IMR-90 (cell line): Measurements from ENCODE around the gene STAT4. TPM values are rescaled to one million over a fixed set of nuclear protein-coding genes. Genes with fewer than 3 reads are reported as not detected.

Experiments used
- ATAC-seq: fragments of 200-7000 bp; cut with Tn5 transposase; 2 replicates; pipeline ENCODE4 v1.9.1; 2020; ENCODE audit warnings: low read depth, mild to moderate bottlenecking, moderate library complexity
- BruUV-seq: library from RNA; stranded (reverse); fragments of 400-500 nt; replicated peaks from 2 replicates; lab custom pipeline; 2021; lab: Mats Ljungman, UMichigan
- CTCF ChIA-PET: fragments of 300-600 bp; formaldehyde crosslinking; extraction: SDS; loops from one replicate; lab custom pipeline; 2021; ENCODE audit warnings: antibody characterized with exemption; lab: Yijun Ruan, JAX
- POLR2A ChIA-PET: fragments of 300-600 bp; sonication (Branson Sonifier 250); formaldehyde crosslinking; loops from one replicate; lab custom pipeline; 2022; ENCODE audit warnings: antibody characterized with exemption; ENCODE audit not compliant: unreplicated experiment; lab: Charles Lee
- DNase-seq: peaks from one replicate; pipeline ENCODE4 v3.0.0; 2013
- H2AFZ ChIP-seq: replicated peaks from 2 replicates; pipeline ENCODE3; 2013; ENCODE audit warnings: low read length, mild to moderate bottlenecking; ENCODE audit not compliant: poor library complexity
- H2AK5ac ChIP-seq: 2 replicates; pipeline ENCODE4 v1.6.1; 2013; ENCODE audit warnings: low read depth, low read length, inconsistent platforms
- H2AK9ac ChIP-seq: replicated peaks from 2 replicates; pipeline ENCODE3; 2013; ENCODE audit warnings: mild to moderate bottlenecking, low read depth, low read length, moderate library complexity; ENCODE audit not compliant: poor library complexity
- H2BK120ac ChIP-seq: 2 replicates; pipeline ENCODE4 v1.6.1; 2013; ENCODE audit warnings: low read depth, low read length, inconsistent platforms
- H2BK15ac ChIP-seq: 3 replicates; pipeline ENCODE4 v1.6.1; 2013; ENCODE audit warnings: low read depth, low read length, inconsistent platforms
- H2BK20ac ChIP-seq: 2 replicates; pipeline ENCODE4 v1.6.1; 2013; ENCODE audit warnings: low read depth, mild to moderate bottlenecking, inconsistent platforms, low read length, moderate library complexity
- H2BK5ac ChIP-seq: 2 replicates; pipeline ENCODE4 v1.6.1; 2013; ENCODE audit warnings: mild to moderate bottlenecking, low read depth, low read length, inconsistent platforms; ENCODE audit not compliant: poor library complexity, severe bottlenecking
- H3K14ac ChIP-seq: replicated peaks from 2 replicates; pipeline ENCODE4 v1.6.1; 2013; ENCODE audit warnings: low read depth, low read length, inconsistent platforms
- H3K18ac ChIP-seq: 2 replicates; pipeline ENCODE4 v1.6.1; 2013; ENCODE audit warnings: low read depth, low read length, control low read depth
- H3K23ac ChIP-seq: 2 replicates; pipeline ENCODE4 v1.6.1; 2013; ENCODE audit warnings: low read depth, low read length, inconsistent platforms
- H3K27ac ChIP-seq: 2 replicates; pipeline ENCODE4 v1.5.1; 2013; ENCODE audit warnings: mild to moderate bottlenecking, control low read depth, low read length; ENCODE audit not compliant: insufficient read depth
- H3K27me3 ChIP-seq: 2 replicates; pipeline ENCODE4 v1.6.1; 2013; ENCODE audit warnings: low read length; ENCODE audit not compliant: control insufficient read depth, insufficient read depth
- H3K36me3 ChIP-seq: 2 replicates; pipeline ENCODE4 v1.6.1; 2013; ENCODE audit warnings: low read length, mixed read lengths; ENCODE audit not compliant: control insufficient read depth, insufficient read depth
- H3K4ac ChIP-seq: 2 replicates; pipeline ENCODE4 v1.6.1; 2013; ENCODE audit warnings: low read depth, low read length, inconsistent platforms
- H3K4me1 ChIP-seq: 2 replicates; pipeline ENCODE4 v1.6.1; 2013; ENCODE audit warnings: low read length, mixed read lengths; ENCODE audit not compliant: control insufficient read depth, insufficient read depth
- H3K4me2 ChIP-seq: 2 replicates; pipeline ENCODE4 v1.6.1; 2013; ENCODE audit warnings: low read depth, mild to moderate bottlenecking, control low read depth, low read length, moderate library complexity
- H3K4me3 ChIP-seq: 2 replicates; pipeline ENCODE4 v1.5.1; 2013; ENCODE audit warnings: low read depth, mild to moderate bottlenecking, control low read depth, low read length, moderate library complexity; ENCODE audit not compliant: insufficient read depth
- H3K56ac ChIP-seq: 2 replicates; pipeline ENCODE4 v1.6.1; 2013; ENCODE audit warnings: low read length, inconsistent platforms; ENCODE audit not compliant: insufficient read depth; ENCODE audit errors: extremely low read depth
- H3K79me1 ChIP-seq, 2 experiments: 2 replicates each; pipeline ENCODE4 v1.6.1; 2013; ENCODE audit warnings: low read length in 2 of 2, inconsistent platforms in 1 of 2, low read depth in 1 of 2
- H3K9ac ChIP-seq: 2 replicates; pipeline ENCODE4 v1.6.1; 2013; ENCODE audit warnings: low read depth, low read length, control low read depth
- H3K9me1 ChIP-seq: 2 replicates; pipeline ENCODE4 v1.6.1; 2013; ENCODE audit warnings: low read length, inconsistent platforms; ENCODE audit not compliant: insufficient read depth
- H3K9me3 ChIP-seq: 2 replicates; pipeline ENCODE4 v1.6.1; 2013; ENCODE audit warnings: low read length; ENCODE audit not compliant: control insufficient read depth, insufficient read depth
- H4K20me1 ChIP-seq: 2 replicates; pipeline ENCODE4 v1.6.1; 2013; ENCODE audit warnings: low read length, inconsistent platforms; ENCODE audit not compliant: insufficient read depth
- H4K5ac ChIP-seq: 2 replicates; pipeline ENCODE4 v1.6.1; 2013; ENCODE audit warnings: mild to moderate bottlenecking, low read depth, low read length, control low read depth
- H4K8ac ChIP-seq, 2 experiments: 2 replicates each; pipeline ENCODE4 v1.6.1; 2013; ENCODE audit warnings: low read depth in 2 of 2, low read length in 2 of 2, control low read depth in 1 of 2, inconsistent platforms in 1 of 2
- H4K91ac ChIP-seq: 2 replicates; pipeline ENCODE4 v1.6.1; 2013; ENCODE audit warnings: low read depth, low read length, inconsistent platforms; ENCODE audit not compliant: insufficient read depth
- CEBPB ChIP-seq: IDR thresholded peaks from 2 replicates; pipeline ENCODE4 v1.6.1; 2012; ENCODE audit warnings: low read depth, low read length, improper control_type of control experiment
- CHD1 ChIP-seq: IDR thresholded peaks from 2 replicates; pipeline ENCODE4 v1.6.1; 2012; ENCODE audit warnings: low read depth, low read length, improper control_type of control experiment
- FOS ChIP-seq: fragments of 150-350 bp; IDR thresholded peaks from 2 replicates; pipeline ENCODE4 v1.6.1; 2016; ENCODE audit warnings: low read depth, low read length
- MAFK ChIP-seq: IDR thresholded peaks from 2 replicates; pipeline ENCODE4 v1.6.1; 2012; ENCODE audit warnings: low read depth, low read length, improper control_type of control experiment
- WGBS, 2 experiments: methylation state at CpG; one replicate each; pipeline versions ENCODE4 v1.1.5 to v1.1.7; 2013; ENCODE audit warnings: missing lambda C conversion rate in 2 of 2; ENCODE audit not compliant: insufficient read length in 1 of 2; ENCODE audit errors: extremely low coverage in 2 of 2; 5-methylcytosine and 5-hydroxymethylcytosine counted together
- dilution Hi-C: fragments of 300-500 bp; cut with HindIII; formaldehyde crosslinking; loops from one replicate; pipeline ENCODE4 v1.14.3; 2018; ENCODE audit warnings: low sequenced_read_pairs; ENCODE audit not compliant: unreplicated experiment
- in situ Hi-C: fragments of 300-500 bp; cut with MboI; formaldehyde crosslinking; loops from 3 replicates; pipeline ENCODE4 v1.14.3; 2019; ENCODE audit warnings: low sequenced_read_pairs, inconsistent platforms, mixed read lengths
- intact Hi-C: fragments of 100-400 bp; cut with micrococcal nuclease; formaldehyde crosslinking; loops from 2 replicates; pipeline ENCODE4 v1.10.0; 2022
- polyA plus RNA-seq, 3 experiments: library from polyadenylated mRNA; depleted of rRNA; stranded (reverse); fragments of >200 nt; gene quantifications; 2 replicates each; pipeline ENCODE4 v1.2.3, GENCODE V29; 2012; ENCODE audit warnings: low replicate concordance in 1 of 3
- total RNA-seq: library from RNA; depleted of rRNA; stranded (reverse); fragments of >200 nt; gene quantifications from 2 replicates; pipeline ENCODE4 v1.2.3, GENCODE V29; 2012
- TF ChIP-seq, protein P1 (sequence below): conservative IDR thresholded peaks from 2 replicates; pipeline ENCODE4 v1.5.1; 2012; ENCODE audit warnings: mild to moderate bottlenecking, low read depth, low read length, improper control_type of control experiment

Gene STAT4
- total and polyA plus RNA-seq, 2 of the 4 experiments (the other 2 are of a cell fraction): 0.36 to 0.48 TPM

DNA sequence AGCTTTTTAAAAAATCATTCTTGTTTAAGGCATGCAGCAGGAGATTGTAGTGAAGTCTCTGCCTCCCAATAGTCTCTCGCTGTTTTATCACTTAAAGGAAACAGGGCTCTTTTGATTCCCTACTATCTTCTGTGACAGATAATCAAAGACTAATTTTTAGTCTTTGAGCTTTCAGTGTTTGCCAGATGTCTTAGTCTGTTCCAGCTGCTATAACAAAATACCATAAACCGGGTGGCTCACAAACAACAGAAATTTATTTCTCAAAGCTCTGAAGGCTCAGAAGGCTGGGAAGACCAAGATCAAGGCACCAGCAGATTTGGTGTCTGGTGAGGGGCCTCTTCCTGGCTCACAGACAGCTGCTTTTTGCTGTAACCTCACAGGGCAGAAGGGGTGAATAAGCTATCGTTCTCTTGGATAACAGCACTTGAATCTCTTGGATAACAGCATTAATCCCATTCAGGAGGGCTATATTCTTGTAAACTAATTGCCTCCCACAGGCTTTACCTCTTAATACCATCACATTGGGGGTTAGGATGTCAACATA, 37.8 kb upstream of the STAT4 start:
- Histone ChIP-seq H2AK5ac (peak overlapping the region; percentile 15; the same call in 1 of the 2 replicates), H2AFZ (no peak overlapping the region), H2BK5ac (no peak overlapping the region), H3K9ac (no peak overlapping the region), H2AK9ac (no peak overlapping the region), H3K4me1 (no peaks in the 10 kb centered on the region; the same call in 1 of the 2 replicates), H3K79me1 (no peaks in the 10 kb centered on the region), H3K4me2 (no peak overlapping the region), H3K23ac (no peak overlapping the region), H2BK20ac (peak overlapping the region; percentile 49; the same call in 1 of the 2 replicates), H3K4me3 (no peak overlapping the region), H3K4ac (no peak overlapping the region), H4K91ac (no peak overlapping the region), H2BK120ac (no peak overlapping the region), H2BK15ac (no peak overlapping the region), H3K18ac (peak overlapping the region; percentile 27; the same call in 1 of the 2 replicates), H3K14ac (no peak overlapping the region), H3K27ac (no peak overlapping the region), H3K27me3 (no peaks in the 10 kb centered on the region), H4K8ac (no peak overlapping the region), H3K9me3 (no peaks in the 10 kb centered on the region), H3K9me1 (no peaks in the 10 kb centered on the region), H4K5ac (peak overlapping the region; percentile 8; the same call in 1 of the 2 replicates), H4K20me1 (no peaks in the 10 kb centered on the region), H3K36me3 (no peaks in the 10 kb centered on the region), H3K56ac (no peak overlapping the region)
- in situ Hi-C loops (no loop called here), intact Hi-C loops (no loop called here), dilution Hi-C loops (no loop called here)
- DNase-seq (no peak), ATAC-seq (no peak)
- POLR2A ChIA-PET: no interaction called here
- TF ChIP-seq MAFK (no peak), CEBPB (no peak), CHD1 (no peak), FOS (no peak)
- TF ChIP-seq, protein P1, sequence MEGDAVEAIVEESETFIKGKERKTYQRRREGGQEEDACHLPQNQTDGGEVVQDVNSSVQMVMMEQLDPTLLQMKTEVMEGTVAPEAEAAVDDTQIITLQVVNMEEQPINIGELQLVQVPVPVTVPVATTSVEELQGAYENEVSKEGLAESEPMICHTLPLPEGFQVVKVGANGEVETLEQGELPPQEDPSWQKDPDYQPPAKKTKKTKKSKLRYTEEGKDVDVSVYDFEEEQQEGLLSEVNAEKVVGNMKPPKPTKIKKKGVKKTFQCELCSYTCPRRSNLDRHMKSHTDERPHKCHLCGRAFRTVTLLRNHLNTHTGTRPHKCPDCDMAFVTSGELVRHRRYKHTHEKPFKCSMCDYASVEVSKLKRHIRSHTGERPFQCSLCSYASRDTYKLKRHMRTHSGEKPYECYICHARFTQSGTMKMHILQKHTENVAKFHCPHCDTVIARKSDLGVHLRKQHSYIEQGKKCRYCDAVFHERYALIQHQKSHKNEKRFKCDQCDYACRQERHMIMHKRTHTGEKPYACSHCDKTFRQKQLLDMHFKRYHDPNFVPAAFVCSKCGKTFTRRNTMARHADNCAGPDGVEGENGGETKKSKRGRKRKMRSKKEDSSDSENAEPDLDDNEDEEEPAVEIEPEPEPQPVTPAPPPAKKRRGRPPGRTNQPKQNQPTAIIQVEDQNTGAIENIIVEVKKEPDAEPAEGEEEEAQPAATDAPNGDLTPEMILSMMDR: no peak
- WGBS, 2 experiments: no CpG with 5 or more reads among the region's 3 CpGs
- BruUV-seq: no TSS peak
- CTCF ChIA-PET: interaction anchor here (1.0 kb wide), 1 partner anchor 14 kb away, joined by 3 read pairs; no protein-coding TSS in a partner anchor
